Skeletal muscle satellite cell (primary cell): ENCODE results near the gene UNC79.

Source experiments
- H3K27me3 ChIP-seq: 2 replicates; pipeline ENCODE4 v1.7.0; 2013; ENCODE audit warnings: low read length; ENCODE audit not compliant: control insufficient read depth, insufficient read depth
- H3K36me3 ChIP-seq: 2 replicates; pipeline ENCODE4 v1.7.0; 2013; ENCODE audit warnings: mild to moderate bottlenecking, control low read depth, low read length; ENCODE audit not compliant: insufficient read depth
- H3K4me1 ChIP-seq: 2 replicates; pipeline ENCODE4 v1.7.0; 2013; ENCODE audit warnings: low read length; ENCODE audit not compliant: control insufficient read depth, insufficient read depth
- H3K4me2 ChIP-seq: 2 replicates; pipeline ENCODE4 v1.7.0; 2013; ENCODE audit warnings: mild to moderate bottlenecking, low read length
- H3K4me3 ChIP-seq: 2 replicates; pipeline ENCODE4 v1.7.0; 2013; ENCODE audit warnings: low read length
- H3K9ac ChIP-seq: 2 replicates; pipeline ENCODE4 v1.7.0; 2013; ENCODE audit warnings: mild to moderate bottlenecking, low read depth, low read length, moderate library complexity
- H3K9me3 ChIP-seq: replicated peaks from 2 replicates; pipeline ENCODE4 v1.7.0; 2013; ENCODE audit warnings: mild to moderate bottlenecking, control low read depth, low read length

The UNC79 gene

DNA sequence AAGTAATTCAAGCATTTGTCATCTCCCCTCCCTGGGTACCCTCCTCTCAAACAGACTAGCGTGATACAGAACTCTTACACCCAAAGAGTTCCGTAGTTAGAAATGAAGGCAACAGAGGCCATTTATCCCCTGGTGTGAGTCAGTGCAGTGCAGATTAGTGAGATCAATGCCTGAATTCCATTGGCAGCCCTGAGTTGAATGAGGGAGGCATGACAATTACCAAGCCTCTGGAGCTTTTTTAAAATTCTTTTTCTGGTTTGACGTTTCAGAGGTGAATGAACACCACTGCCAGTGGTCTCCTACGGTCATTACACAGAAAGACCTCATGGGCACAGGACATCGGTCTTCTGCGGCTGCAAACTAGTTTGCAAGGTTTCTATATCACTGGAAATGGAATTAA, 263.2 kb downstream of the UNC79 start:
- Histone ChIP-seq H3K4me1 (no peaks in the 10 kb centered on the region), H3K4me2 (no peak overlapping the region), H3K9ac (no peak overlapping the region), H3K4me3 (no peak overlapping the region), H3K27me3 (no peaks in the 10 kb centered on the region), H3K36me3 (no peaks in the 10 kb centered on the region), H3K9me3 (peaks cover 2% of the 10 kb centered on the region)

DNA sequence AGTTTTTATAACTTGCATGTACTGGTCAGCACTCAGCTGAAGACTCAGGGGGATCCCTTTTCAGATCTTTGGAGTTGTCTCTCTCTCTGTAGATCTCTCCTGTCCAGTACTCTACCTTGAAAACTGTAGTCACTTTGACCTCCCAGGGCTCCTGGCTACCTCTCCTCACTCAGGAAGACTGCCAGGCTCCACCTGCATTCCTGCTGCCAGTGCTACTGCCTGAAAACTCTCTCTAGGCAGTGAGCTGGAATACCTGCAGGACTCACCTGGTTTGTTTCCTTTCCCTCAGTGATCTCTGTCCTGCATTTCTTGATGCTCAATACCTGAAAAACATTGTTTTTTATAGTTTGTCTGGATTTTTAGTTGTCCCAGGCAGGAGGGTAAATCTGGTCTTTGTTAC, 270.2 kb downstream of the UNC79 start:
- H3K27me3 ChIP-seq = no peaks in the 10 kb centered on the region
- no peaks in the 10 kb centered on the region for H3K36me3 ChIP-seq
- no peak overlapping the region for H3K9ac ChIP-seq
- no peaks in the 10 kb centered on the region for H3K4me1 ChIP-seq
- H3K4me2 ChIP-seq = no peak overlapping the region
- no peaks in the 10 kb centered on the region for H3K9me3 ChIP-seq
- no peak overlapping the region for H3K4me3 ChIP-seq

DNA sequence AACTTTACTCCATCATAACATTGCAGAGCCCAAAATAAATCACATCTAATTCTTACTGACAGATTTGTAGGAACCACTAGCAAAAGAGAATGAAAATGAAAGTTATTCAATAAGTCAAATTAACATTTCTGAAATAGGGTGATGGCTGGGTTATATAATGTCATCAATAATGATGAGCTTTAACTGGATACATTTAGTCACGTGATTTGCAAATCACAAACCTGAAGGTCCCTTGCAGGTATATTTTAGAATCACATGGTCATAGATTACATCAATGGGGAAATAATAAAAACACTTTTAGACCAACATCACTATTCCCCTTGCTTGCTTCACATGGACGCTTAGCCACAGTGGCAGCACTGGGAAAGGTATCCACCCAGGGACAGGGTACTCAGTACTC, 270.8 kb downstream of the UNC79 start:
- H3K27me3 ChIP-seq = no peaks in the 10 kb centered on the region
- H3K4me3 ChIP-seq = no peak overlapping the region
- H3K4me1 ChIP-seq = no peaks in the 10 kb centered on the region
- H3K36me3 ChIP-seq = no peaks in the 10 kb centered on the region
- no peak overlapping the region for H3K9ac ChIP-seq
- no peaks in the 10 kb centered on the region for H3K9me3 ChIP-seq
- no peak overlapping the region for H3K4me2 ChIP-seq

DNA sequence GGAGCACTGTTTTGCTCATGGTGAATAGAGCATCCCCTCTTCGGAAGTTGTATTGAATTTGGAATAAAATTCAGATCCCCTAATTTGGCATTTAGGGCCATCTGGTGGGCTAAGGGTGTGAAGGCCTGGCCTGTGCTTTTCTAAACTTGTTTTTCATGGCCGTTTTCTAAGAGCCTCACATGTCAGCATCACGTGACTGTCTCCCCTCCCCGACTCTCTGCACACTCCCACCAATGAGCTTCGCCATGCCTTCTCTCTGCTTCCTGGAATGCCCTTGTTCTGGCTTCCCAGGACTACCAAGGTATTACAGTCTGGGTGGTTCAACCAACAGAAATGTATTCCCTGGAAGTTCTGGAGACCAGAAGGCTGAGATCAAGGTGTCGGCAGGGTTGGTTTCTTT, 272.2 kb downstream of the UNC79 start:
- Histone ChIP-seq H3K27me3 (no peaks in the 10 kb centered on the region), H3K9me3 (no peaks in the 10 kb centered on the region), H3K36me3 (no peaks in the 10 kb centered on the region), H3K4me2 (no peak overlapping the region), H3K4me3 (no peak overlapping the region), H3K9ac (no peak overlapping the region), H3K4me1 (no peaks in the 10 kb centered on the region)

DNA sequence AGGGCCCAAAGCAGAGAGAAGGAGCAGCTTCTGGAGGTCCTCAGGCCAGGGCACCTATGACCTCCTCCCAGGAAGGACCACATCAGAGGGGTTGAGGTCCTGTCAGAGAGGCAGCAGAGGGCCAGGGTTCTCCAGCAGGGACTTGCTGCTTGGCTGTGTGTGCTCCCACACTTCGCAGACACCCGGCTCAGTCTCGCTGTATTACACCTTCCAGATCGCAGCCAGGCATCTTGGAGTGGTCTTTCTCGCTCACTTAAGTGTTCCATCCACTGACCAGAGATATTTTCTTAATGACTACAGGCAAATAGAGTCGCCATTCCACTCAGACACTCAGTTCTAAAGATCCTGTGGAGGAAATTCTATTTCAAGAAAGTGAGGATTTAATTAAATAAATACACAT, 273.2 kb downstream of the UNC79 start:
- H3K27me3 ChIP-seq = no peaks in the 10 kb centered on the region
- no peaks in the 10 kb centered on the region for H3K4me1 ChIP-seq
- H3K4me3 ChIP-seq = no peak overlapping the region
- no peaks in the 10 kb centered on the region for H3K9me3 ChIP-seq
- H3K36me3 ChIP-seq = no peaks in the 10 kb centered on the region
- H3K9ac ChIP-seq = no peak overlapping the region
- no peak overlapping the region for H3K4me2 ChIP-seq

DNA sequence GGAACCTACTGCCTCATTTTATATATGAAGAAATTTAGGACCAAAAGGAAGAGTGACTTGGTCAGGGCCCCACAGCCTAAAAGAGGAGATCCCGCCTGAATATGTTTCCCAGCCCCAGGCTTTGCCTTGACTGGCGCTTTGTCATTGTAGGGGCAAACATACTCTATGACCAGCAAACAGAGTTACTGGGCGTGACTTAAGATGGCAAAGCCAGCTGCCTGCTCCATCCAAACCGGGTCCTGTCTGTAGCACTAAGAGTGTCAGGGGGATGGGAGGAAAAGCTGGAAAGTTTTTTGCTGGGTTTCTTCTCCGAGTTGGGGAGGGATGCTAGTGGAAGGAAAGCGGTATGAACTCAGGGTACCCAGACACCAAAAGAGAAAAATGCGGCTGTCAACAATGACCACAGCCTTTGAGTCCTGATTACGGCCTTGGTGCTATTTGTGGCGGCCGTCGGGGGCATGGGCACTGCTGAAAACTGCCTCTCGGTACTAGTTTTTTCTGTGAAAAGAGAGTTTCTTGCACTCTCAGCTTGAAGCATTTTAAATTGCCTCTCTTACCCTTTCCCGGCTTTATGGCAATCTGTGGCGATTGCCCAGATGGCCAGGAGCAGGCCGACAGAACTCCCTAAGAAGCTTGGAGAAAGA, 274.9 kb downstream of the UNC79 start:
- no peak overlapping the region for H3K9ac ChIP-seq
- no peaks in the 10 kb centered on the region for H3K9me3 ChIP-seq
- H3K27me3 ChIP-seq = no peaks in the 10 kb centered on the region
- H3K4me3 ChIP-seq = no peak overlapping the region
- no peak overlapping the region for H3K4me2 ChIP-seq
- H3K36me3 ChIP-seq = no peaks in the 10 kb centered on the region
- no peaks in the 10 kb centered on the region for H3K4me1 ChIP-seq

DNA sequence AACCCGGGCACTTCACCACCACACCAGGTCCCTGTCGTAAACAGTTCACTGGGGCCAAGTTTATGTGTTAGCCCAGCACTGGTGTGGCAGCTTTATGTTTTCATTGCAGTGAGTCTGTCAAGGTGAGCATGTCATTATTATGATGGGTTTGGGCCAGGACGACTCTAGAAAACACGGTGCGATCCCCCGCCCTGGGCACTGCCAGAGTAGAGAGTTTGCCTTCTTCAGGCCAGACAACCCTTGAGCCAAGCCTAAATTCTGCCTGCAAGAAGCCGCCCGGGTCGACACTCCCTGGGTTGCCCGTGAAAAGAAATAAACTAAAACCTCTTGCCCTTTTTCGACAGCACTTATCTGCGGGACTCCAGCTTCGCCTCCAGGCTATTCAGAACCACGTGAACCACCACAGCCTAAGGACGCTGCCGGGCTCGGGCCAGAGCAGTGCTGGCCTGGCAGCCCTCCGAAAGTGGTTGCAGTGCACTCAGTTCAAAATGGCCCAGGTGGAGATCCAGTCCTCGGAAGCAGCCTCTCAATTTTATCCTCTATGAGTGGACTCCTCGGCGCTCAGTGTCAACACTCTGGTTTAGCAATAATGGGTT, 275.7 kb downstream of the UNC79 start:
- Histone ChIP-seq H3K27me3 (no peaks in the 10 kb centered on the region), H3K4me2 (no peak overlapping the region)

DNA sequence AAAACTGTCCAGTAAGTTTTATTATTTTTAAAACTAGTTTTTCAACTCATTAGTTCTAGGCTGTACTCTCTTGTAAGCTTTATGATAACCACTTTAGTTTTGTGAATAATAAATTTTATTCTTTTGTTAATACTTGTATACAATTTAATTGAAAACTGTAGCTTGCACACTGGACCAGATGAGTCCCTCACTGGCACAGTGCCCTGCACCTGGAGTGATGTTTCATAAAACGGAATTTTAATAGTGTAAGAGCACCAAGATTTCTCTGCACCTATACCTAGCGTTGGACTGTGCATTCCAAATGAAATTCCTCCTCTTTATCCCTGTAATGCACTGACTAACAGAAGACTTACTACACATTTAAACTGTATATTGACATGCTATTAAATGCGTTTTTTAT, 276.7 kb downstream of the UNC79 start:
- Histone ChIP-seq H3K4me2 (no peak overlapping the region), H3K36me3 (no peaks in the 10 kb centered on the region), H3K27me3 (no peaks in the 10 kb centered on the region), H3K9me3 (no peaks in the 10 kb centered on the region), H3K4me1 (no peaks in the 10 kb centered on the region), H3K4me3 (no peak overlapping the region), H3K9ac (no peak overlapping the region)

More for the DNA sequence above, 275.7 kb downstream of the UNC79 start:
- Histone ChIP-seq H3K4me3 (no peak overlapping the region), H3K9ac (no peak overlapping the region), H3K36me3 (no peaks in the 10 kb centered on the region), H3K9me3 (no peaks in the 10 kb centered on the region), H3K4me1 (no peaks in the 10 kb centered on the region)

DNA sequence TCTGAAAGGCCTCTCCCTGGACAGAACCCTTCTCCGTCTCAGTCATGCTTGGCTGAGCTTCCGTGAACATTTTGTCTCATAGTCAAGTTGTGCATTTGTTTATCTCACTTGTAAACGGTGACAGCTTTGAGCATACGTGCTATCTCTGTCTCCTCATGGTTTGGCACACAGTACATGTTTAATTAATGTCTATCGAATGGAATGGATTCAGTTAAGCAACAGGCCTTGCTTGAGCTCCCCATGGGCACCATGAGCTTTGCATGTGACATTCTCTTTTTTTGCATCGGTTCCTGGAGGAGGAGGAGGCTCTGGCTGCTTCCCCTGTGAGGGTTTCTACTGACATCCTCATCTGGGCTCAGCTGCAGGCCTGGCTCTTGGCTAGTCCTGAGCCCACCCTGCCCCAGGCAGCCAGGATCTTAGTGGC, 277.6 kb downstream of the UNC79 start:
- no peaks in the 10 kb centered on the region for H3K4me1 ChIP-seq
- no peaks in the 10 kb centered on the region for H3K36me3 ChIP-seq
- H3K9ac ChIP-seq = no peak overlapping the region
- H3K4me2 ChIP-seq = no peak overlapping the region
- no peaks in the 10 kb centered on the region for H3K9me3 ChIP-seq
- no peaks in the 10 kb centered on the region for H3K27me3 ChIP-seq
- H3K4me3 ChIP-seq = no peak overlapping the region

DNA sequence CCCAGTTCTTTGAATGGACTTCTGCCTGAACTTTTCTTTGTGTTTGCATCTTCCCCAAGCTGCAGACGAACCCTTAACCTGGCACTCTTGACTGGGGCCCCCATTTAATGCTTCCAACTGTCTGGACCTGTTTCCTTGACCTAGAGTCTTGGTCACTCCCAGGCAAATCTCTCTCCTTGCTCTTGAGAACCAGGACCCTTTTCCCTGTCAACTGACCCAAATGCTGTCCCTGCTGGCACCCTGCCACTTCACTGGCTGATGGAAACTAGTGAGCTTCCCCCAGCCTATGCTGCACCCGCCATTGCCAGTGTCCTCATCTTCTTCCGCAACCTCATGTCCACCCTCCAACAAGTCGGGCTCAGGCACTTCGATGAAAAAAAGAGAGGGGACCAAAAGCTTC, 278.1 kb downstream of the UNC79 start:
- H3K9ac ChIP-seq = no peak overlapping the region
- H3K36me3 ChIP-seq = no peaks in the 10 kb centered on the region
- no peak overlapping the region for H3K4me2 ChIP-seq
- no peak overlapping the region for H3K4me3 ChIP-seq
- H3K27me3 ChIP-seq = no peaks in the 10 kb centered on the region
- no peaks in the 10 kb centered on the region for H3K9me3 ChIP-seq
- no peaks in the 10 kb centered on the region for H3K4me1 ChIP-seq

DNA sequence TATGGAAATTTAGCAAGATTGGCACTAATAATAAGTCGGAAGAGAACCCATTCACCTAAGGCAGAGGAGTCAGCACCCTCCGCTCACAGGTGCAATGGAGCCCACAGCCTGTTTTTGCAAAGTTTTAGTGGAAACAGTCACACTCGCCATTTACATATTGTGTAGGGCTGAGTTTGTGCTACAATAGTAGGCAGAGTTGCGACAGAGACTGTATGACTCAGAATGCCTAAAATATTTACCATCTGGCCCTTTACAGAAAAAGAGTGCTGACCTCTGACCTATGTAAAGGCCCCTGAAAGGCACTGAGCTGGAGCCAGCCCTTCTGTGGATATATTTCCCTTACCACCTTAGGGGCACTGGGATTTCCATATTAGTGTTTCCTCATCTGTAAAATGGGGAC, 278.5 kb downstream of the UNC79 start:
- H3K36me3 ChIP-seq = no peaks in the 10 kb centered on the region
- H3K9ac ChIP-seq = no peak overlapping the region
- no peak overlapping the region for H3K4me3 ChIP-seq
- no peak overlapping the region for H3K4me2 ChIP-seq
- H3K27me3 ChIP-seq = no peaks in the 10 kb centered on the region
- H3K4me1 ChIP-seq = no peaks in the 10 kb centered on the region
- no peaks in the 10 kb centered on the region for H3K9me3 ChIP-seq

DNA sequence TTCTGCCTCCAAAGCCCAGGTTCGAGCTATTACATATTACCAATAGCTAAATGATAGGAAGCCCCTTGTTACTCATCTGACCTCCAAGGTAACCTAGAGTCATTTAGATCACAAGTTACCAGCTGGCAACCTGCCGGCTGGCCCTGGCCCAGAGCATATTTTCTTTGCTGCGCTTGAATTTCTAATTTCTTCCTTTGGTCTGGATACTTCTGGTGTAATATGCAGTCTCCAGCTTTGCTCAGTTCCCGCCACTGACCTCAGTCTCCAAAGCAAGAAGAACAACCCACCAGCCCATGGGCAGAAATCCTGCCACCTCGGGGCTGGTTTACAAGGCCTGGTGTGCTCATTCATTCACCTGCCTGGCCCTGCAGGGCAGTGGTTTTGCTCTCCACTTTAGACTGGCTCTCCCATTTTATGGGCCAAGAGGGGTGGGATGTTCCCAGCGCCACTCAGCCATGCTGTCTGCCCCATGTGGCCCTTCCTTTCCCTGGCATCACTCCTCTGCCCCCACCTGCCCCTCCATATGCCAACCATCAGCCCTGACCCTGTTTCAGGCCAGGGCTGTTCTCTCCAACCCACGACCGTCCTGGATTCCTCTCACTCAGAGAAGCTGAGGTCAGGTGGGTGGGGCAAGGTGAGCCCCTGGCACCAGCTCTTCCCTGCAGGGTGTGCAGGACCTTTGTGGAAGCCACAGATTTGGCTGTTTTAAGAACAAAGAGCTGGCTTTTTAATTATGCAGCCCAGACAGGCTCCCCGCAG, 281.5 kb downstream of the UNC79 start:
- no peak overlapping the region for H3K9ac ChIP-seq
- no peak overlapping the region for H3K4me3 ChIP-seq
- no peaks in the 10 kb centered on the region for H3K36me3 ChIP-seq
- H3K27me3 ChIP-seq = no peaks in the 10 kb centered on the region
- no peak overlapping the region for H3K4me2 ChIP-seq
- no peaks in the 10 kb centered on the region for H3K4me1 ChIP-seq
- H3K9me3 ChIP-seq = peaks cover 4% of the 10 kb centered on the region
